ENCODE measurements around the gene ZNF888. TPM values are rescaled to one million over a fixed set of nuclear protein-coding genes. Genes with fewer than 3 reads are reported as not detected.

ZNF888 gene
- total RNA-seq, 1 donor from 2014 or later, result 11.9 TPM

GRCh38 chr19:52898101-52898500 lies 25.1 kb downstream of the ZNF888 start:
- peaks cover 15% of the 10 kb centered on the region for H3K4me1 Mint-ChIP-seq
- no peak for TF ChIP-seq CTCF (IDR thresholded peaks at IDR 0.05)
- peaks cover 20% of the 10 kb centered on the region for H3K36me3 Mint-ChIP-seq (ENCODE audit: low read depth)
- H3K4me3 Mint-ChIP-seq, result no peak overlapping the region
- ChIA-PET POLR2A (interaction anchor here (0.9 to 1.2 kb wide), 4 partner anchors 65 to 709 kb away, joined by 3 to 5 read pairs (median 3); partner anchors contain the start of genes PPP2R1A, ZNF347 and ZNF816), CTCF (no interaction called here)
- intact Hi-C loops (cut with micrococcal nuclease), result no loop called here
- ATAC-seq (ENCODE audit: low read depth), result no peak
- DNase-seq, result no peak
- peak overlapping the region; percentile 94 for H3K27ac Mint-ChIP-seq
- no peaks in the 10 kb centered on the region for H3K27me3 Mint-ChIP-seq
- H3K9me3 Mint-ChIP-seq, result no peaks in the 10 kb centered on the region

DNA sequence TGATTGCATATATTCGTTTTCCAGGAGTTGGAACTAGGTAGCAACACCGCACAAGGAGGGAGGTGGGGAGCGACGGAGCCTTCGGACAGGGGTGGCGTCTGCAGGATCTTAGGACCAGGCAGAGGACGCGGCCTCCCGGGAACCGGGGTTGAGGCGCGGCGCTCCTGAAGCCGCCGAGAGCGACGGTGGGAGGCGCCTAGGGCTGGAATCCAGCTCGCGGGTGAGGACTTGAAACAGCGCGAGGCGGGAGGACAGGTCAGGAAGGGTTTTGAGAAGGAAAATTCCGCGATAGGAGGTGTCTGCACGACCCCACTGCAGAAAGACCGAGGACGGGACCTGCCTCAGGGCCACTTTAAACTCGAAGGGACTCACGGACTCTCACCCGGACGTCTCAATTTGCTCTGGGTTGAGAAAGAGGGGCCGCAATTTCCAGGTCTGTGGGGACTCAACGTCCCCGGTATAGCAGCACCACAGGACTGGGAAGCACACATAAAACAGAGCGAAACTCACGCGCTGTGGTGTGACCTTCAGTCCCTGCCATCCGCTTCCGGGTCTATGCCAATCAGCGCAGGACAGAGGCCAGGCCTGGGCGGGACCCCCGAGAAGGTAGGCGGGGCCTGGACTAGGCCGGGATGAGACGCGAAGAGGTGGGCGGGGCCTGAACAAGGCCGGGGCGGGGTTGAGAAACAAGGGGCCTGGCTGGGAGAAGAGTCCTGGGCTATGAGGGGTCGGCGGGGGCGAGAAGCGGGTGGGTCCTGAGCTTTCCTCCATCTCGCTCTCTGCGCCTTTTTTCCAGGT lies 25.9 kb downstream of the ZNF888 start, which contains the start of gene ZNF320:
TSS of gene ZNF320 (minus strand) at position 498 of the 798 bp plus-strand sequence. CDS start 7,380 bp downstream, outside the sequence.
- CTCF ChIA-PET, result no interaction called here

DNA sequence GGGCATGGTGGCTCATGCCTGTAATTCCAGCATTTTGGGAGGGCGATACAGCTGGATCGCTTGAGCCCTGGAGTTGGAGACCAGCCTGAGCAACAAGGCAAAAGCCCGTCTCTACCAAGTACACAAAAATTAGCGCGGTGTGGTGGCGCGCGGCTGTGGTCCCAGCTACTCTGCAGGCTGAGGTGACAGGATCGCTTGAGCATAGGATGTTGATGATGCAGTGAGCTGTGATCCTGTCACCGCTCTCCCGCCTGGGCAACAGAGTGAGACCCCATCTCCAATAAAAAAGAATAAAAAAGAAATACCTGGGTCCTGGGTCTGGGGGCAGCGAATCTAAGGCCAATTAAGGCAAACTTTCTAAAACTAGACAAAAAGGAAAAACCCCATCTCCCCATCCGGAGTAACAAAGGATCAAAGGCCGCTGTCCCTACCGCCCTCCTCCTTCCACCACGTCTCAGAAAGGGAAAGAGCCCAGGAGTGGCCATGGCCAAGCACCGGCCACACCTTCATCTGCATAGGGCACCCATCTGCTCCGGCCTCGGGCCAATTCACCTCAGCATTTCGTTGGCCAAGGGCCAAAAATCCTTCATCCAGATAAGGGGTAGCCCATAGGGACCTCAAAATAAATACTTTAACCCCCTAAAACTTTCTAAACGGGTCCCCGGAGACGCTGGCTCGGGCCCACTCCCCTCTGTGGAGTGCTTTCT lies 26.6 kb downstream of the ZNF888 start:
- H3K9me3 Mint-ChIP-seq, result no peaks in the 10 kb centered on the region
- CTCF ChIA-PET, result no interaction called here
- TF ChIP-seq CTCF (IDR thresholded peaks at IDR 0.05), result no peak
- peaks cover 33% of the 10 kb centered on the region for H3K36me3 Mint-ChIP-seq (ENCODE audit: low read depth)
- peak overlapping the region; percentile 94 for H3K27ac Mint-ChIP-seq
- POLR2A ChIA-PET, result interaction anchor here (0.6 to 1.1 kb wide), 2 partner anchors 14 to 67 kb away, joined by 4 to 5 read pairs; partner anchors contain the start of gene ZNF816
- ATAC-seq (ENCODE audit: low read depth), result no peak
- peak overlapping the region; percentile 95 for H3K4me3 Mint-ChIP-seq
- no peak for DNase-seq
- intact Hi-C loops (cut with micrococcal nuclease), result loop anchor here (1.0 to 2.0 kb wide), 8 partner anchors 26 to 436 kb away; partner anchors contain the start of genes ZNF160, ZNF468, ZNF600 and ZNF816
- no peaks in the 10 kb centered on the region for H3K27me3 Mint-ChIP-seq
- H3K4me1 Mint-ChIP-seq, result peaks cover 15% of the 10 kb centered on the region

More for the DNA sequence above, 25.9 kb downstream of the ZNF888 start, which contains the start of gene ZNF320:
- no peak for TF ChIP-seq CTCF (IDR thresholded peaks at IDR 0.05)
- DNase-seq, result peak; percentile 95
- no peaks in the 10 kb centered on the region for H3K27me3 Mint-ChIP-seq
- POLR2A ChIA-PET, result interaction anchor here (0.9 to 1.2 kb wide), 4 partner anchors 66 to 708 kb away, joined by 3 to 5 read pairs (median 3); partner anchors contain the start of genes PPP2R1A, ZNF347 and ZNF816
- ATAC-seq (ENCODE audit: low read depth), result peak; percentile 100
- intact Hi-C loops (cut with micrococcal nuclease), result loop anchor here (1.0 to 2.0 kb wide), 8 partner anchors 25 to 435 kb away; partner anchors contain the start of genes ZNF160, ZNF468, ZNF600 and ZNF816
- no peaks in the 10 kb centered on the region for H3K9me3 Mint-ChIP-seq
- H3K4me3 Mint-ChIP-seq, result peak within 1 kb of the TSS; percentile 95
- peak within 1 kb of the TSS; percentile 94 for H3K27ac Mint-ChIP-seq
- peaks cover 15% of the 10 kb centered on the region for H3K4me1 Mint-ChIP-seq
- H3K36me3 Mint-ChIP-seq (ENCODE audit: low read depth), result peaks cover 26% of the 10 kb centered on the region

GRCh38 chr19:52891336-52891735 lies 31.9 kb downstream of the ZNF888 start:
- ATAC-seq (ENCODE audit: low read depth), result no peak
- ChIA-PET CTCF (no interaction called here), POLR2A (no interaction called here)
- intact Hi-C loops (cut with micrococcal nuclease), result no loop called here
- no peak overlapping the region for H3K27ac Mint-ChIP-seq
- no peak for TF ChIP-seq CTCF (IDR thresholded peaks at IDR 0.05)
- H3K9me3 Mint-ChIP-seq, result no peaks in the 10 kb centered on the region
- peaks cover 1% of the 10 kb centered on the region for H3K4me1 Mint-ChIP-seq
- H3K4me3 Mint-ChIP-seq, result no peak overlapping the region
- DNase-seq, result no peak
- peaks cover 76% of the 10 kb centered on the region for H3K36me3 Mint-ChIP-seq (ENCODE audit: low read depth)
- H3K27me3 Mint-ChIP-seq, result no peaks in the 10 kb centered on the region

DNA sequence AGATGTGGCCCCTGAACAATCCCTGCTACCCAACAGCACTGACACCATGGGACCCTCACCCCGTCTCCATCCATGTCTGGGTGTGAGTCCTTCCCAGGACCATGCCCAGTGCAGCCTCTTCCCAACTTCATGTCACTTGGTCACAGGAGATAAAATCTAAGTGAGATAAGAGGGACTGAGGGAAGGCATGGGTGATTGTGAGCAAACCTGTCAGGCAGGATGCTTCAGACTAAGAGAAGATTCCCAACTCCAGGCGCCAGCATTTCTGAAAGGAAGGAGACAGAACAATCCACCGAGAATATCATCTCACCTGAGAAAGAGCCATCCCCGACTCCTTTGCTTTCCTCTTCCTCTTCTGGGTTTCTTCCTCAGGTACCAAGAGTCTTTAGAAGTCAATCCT lies 33.3 kb downstream of the ZNF888 start:
- ChIA-PET CTCF (no interaction called here), POLR2A (no interaction called here)
- Mint-ChIP-seq H3K4me3 (no peak overlapping the region), H3K36me3 (ENCODE audit: low read depth) (peaks cover 82% of the 10 kb centered on the region), H3K9me3 (no peaks in the 10 kb centered on the region), H3K4me1 (peaks cover 1% of the 10 kb centered on the region), H3K27me3 (no peaks in the 10 kb centered on the region), H3K27ac (no peak overlapping the region)
- TF ChIP-seq CTCF (IDR thresholded peaks at IDR 0.05), result no peak
- intact Hi-C loops (cut with micrococcal nuclease), result no loop called here
- DNase-seq (no peak), ATAC-seq (ENCODE audit: low read depth) (no peak)

Measured in activated B cell treated with CpG ODN at 0.5 μM for 24 hours (primary cell).